ENCODE measurements around the gene CYP26B1.

- TF ChIP-seq MAX (IDR thresholded peaks at IDR 0.05; ENCODE audit: insufficient read depth, insufficient read length): no peak
- no peak for TF ChIP-seq FOS (IDR thresholded peaks at IDR 0.05; ENCODE audit: borderline replicate concordance, insufficient read depth, low read length)
- TF ChIP-seq POLR2AphosphoS5 (IDR thresholded peaks at IDR 0.05; ENCODE audit: insufficient read depth, low read depth, low read length): no peak
- no peak for TF ChIP-seq CTCF (IDR thresholded peaks at IDR 0.05; ENCODE audit: extremely low read depth in 1 of 2, insufficient read depth in 1 of 2, low read depth in 1 of 2, low read length in 2 of 2)
- TF ChIP-seq POLR2A (IDR thresholded peaks at IDR 0.05; ENCODE audit: low read depth, low read length): no peak
- TF ChIP-seq EZH2 (IDR thresholded peaks at IDR 0.05; ENCODE audit: borderline replicate concordance, low read depth, low read length, severe bottlenecking): no peak
- no peak for TF ChIP-seq MYC (IDR thresholded peaks at IDR 0.05; ENCODE audit: low read depth, low read length)
- no peak for TF ChIP-seq GATA2 (IDR thresholded peaks at IDR 0.05; ENCODE audit: insufficient read depth, insufficient read length, low read depth, low read length)
- TF ChIP-seq JUN (IDR thresholded peaks at IDR 0.05; ENCODE audit: borderline replicate concordance, insufficient read depth, insufficient read length, low read depth): no peak
Observed at GRCh38 chr2:72097276-72097675, 50.4 kb downstream of the CYP26B1 start.
